Hepatocyte (in vitro differentiated cells): Measurements from ENCODE around the gene ABHD2.

Experiments
- EZH2 ChIP-seq: fragments of 200-600 bp; sonication (generic); IDR thresholded peaks from 2 replicates; pipeline ENCODE4 v1.6.1; 2016; ENCODE audit warnings: antibody characterized with exemption, mild to moderate bottlenecking, borderline replicate concordance
- EZH2phosphoT487 ChIP-seq: fragments of 200-600 bp; sonication (generic); IDR thresholded peaks from one replicate; pipeline ENCODE4 v1.6.1; 2018; ENCODE audit warnings: antibody characterized with exemption, mild to moderate bottlenecking, low read depth, moderate library complexity; ENCODE audit not compliant: unreplicated experiment, severe bottlenecking
- TF ChIP-seq, protein P1 (sequence below): fragments of 200-600 bp; sonication (generic); IDR thresholded peaks from 2 replicates; pipeline ENCODE4 v1.5.1; 2016; ENCODE audit warnings: antibody characterized with exemption, mild to moderate bottlenecking; ENCODE audit not compliant: poor library complexity

DNA sequence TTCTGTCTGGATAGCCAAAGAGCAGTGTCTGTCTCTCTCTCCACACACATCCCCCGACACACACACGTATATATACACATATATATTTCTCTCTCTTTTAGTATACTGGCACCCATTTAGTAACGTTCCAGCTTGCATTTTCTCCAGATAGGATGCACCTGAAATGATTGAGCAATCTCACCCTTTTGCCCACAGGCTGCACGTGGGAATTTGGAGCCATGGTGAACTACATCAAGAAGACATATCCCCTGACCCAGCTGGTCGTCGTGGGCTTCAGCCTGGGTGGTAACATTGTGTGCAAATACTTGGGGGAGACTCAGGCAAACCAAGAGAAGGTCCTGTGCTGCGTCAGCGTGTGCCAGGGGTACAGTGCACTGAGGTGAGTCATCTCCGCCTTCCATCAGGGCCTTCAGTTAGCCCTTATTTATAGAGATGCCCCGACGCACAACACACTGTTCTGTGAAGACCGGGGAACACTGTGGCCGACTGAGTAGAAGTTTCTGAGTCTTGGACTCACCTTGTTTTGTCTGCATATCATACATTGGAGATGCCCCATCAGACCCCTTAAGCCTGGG, 87.4 kb downstream of the ABHD2 start:
- TF ChIP-seq, protein P1, sequence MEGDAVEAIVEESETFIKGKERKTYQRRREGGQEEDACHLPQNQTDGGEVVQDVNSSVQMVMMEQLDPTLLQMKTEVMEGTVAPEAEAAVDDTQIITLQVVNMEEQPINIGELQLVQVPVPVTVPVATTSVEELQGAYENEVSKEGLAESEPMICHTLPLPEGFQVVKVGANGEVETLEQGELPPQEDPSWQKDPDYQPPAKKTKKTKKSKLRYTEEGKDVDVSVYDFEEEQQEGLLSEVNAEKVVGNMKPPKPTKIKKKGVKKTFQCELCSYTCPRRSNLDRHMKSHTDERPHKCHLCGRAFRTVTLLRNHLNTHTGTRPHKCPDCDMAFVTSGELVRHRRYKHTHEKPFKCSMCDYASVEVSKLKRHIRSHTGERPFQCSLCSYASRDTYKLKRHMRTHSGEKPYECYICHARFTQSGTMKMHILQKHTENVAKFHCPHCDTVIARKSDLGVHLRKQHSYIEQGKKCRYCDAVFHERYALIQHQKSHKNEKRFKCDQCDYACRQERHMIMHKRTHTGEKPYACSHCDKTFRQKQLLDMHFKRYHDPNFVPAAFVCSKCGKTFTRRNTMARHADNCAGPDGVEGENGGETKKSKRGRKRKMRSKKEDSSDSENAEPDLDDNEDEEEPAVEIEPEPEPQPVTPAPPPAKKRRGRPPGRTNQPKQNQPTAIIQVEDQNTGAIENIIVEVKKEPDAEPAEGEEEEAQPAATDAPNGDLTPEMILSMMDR: no peak
- TF ChIP-seq EZH2 (no peak), EZH2phosphoT487 (no peak)
